Liver (tissue), 9 donors: Measurements from ENCODE around the gene TMEM94. TPM values are rescaled to one million over a fixed set of nuclear protein-coding genes. Genes with fewer than 3 reads are reported as not detected.

Source experiments
- DNase-seq: peaks from one replicate; pipeline ENCODE4 v3.0.0-alpha.2; 2017; ENCODE audit warnings: low spot score
- H3K27ac ChIP-seq, 2 donors: one replicate each; pipeline ENCODE4 v1.7.0; 2013; ENCODE audit warnings: inconsistent platforms in 2 of 2, low read length in 2 of 2, control low read depth in 1 of 2, low read depth in 1 of 2, mild to moderate bottlenecking in 1 of 2
- H3K27me3 ChIP-seq, 4 donors: one replicate each; pipeline versions ENCODE4 v1.6.1 to v1.7.0; 2013; ENCODE audit warnings: low read length in 3 of 4, inconsistent platforms in 1 of 4, mild to moderate bottlenecking in 1 of 4, moderate library complexity in 1 of 4; ENCODE audit not compliant: control insufficient read depth in 4 of 4, insufficient read depth in 4 of 4
- H3K36me3 ChIP-seq, 4 donors: one replicate each; pipeline versions ENCODE4 v1.6.1 to v1.7.0; 2013; ENCODE audit warnings: low read length in 3 of 4, mild to moderate bottlenecking in 3 of 4, low read depth in 1 of 4, moderate library complexity in 1 of 4; ENCODE audit not compliant: control insufficient read depth in 4 of 4, insufficient read depth in 3 of 4
- H3K4me1 ChIP-seq, 4 donors: one replicate each; pipeline versions ENCODE4 v1.6.1 to v1.7.0; 2013; ENCODE audit warnings: low read length in 3 of 4, mild to moderate bottlenecking in 3 of 4, moderate library complexity in 1 of 4; ENCODE audit not compliant: control insufficient read depth in 4 of 4, insufficient read depth in 4 of 4
- H3K4me3 ChIP-seq, 3 donors: one replicate each; pipeline versions ENCODE4 v1.6.1 to v1.7.0; 2013; ENCODE audit warnings: low read length in 3 of 3, control low read depth in 1 of 3, low read depth in 1 of 3, mild to moderate bottlenecking in 1 of 3
- H3K9ac ChIP-seq, 2 donors: one replicate each; pipeline ENCODE4 v1.7.0; 2013; ENCODE audit warnings: low read length in 2 of 2, mild to moderate bottlenecking in 2 of 2, moderate library complexity in 2 of 2, control low read depth in 1 of 2, low read depth in 1 of 2
- H3K9me3 ChIP-seq, 4 donors: one replicate each; pipeline versions ENCODE4 v1.6.1 to v1.7.0; 2013; ENCODE audit warnings: low read length in 3 of 4; ENCODE audit not compliant: control insufficient read depth in 4 of 4
- ATF3 ChIP-seq: IDR thresholded peaks from 2 replicates; pipeline ENCODE4 v1.6.1; 2016; ENCODE audit warnings: antibody characterized with exemption
- EGR1 ChIP-seq, 2 donors: IDR thresholded peaks; 2 replicates each; pipeline ENCODE4 v1.6.1; 2016 to 2018; ENCODE audit warnings: antibody characterized with exemption in 2 of 2, low read depth in 2 of 2
- GABPA ChIP-seq, 2 donors: IDR thresholded peaks in 1 of 2; conservative IDR thresholded peaks in 1 of 2; 2 replicates each; pipeline ENCODE4 v1.6.1; 2016; ENCODE audit warnings: antibody characterized with exemption in 2 of 2, mild to moderate bottlenecking in 1 of 2, moderate library complexity in 1 of 2
- HNF4A ChIP-seq, 2 donors: conservative IDR thresholded peaks; 2 replicates each; pipeline ENCODE4 v1.6.1; 2016; ENCODE audit warnings: antibody characterized with exemption in 2 of 2, mild to moderate bottlenecking in 2 of 2
- HNF4G ChIP-seq: IDR thresholded peaks from 2 replicates; pipeline ENCODE4 v1.6.1; 2016; ENCODE audit warnings: antibody characterized with exemption
- JUND ChIP-seq, 2 donors: IDR thresholded peaks; 2 replicates each; pipeline ENCODE4 v1.6.1; 2016; ENCODE audit warnings: antibody characterized with exemption in 2 of 2
- NR2F2 ChIP-seq: IDR thresholded peaks from 2 replicates; pipeline ENCODE4 v1.6.1; 2016; ENCODE audit warnings: antibody characterized with exemption
- RXRA ChIP-seq, 2 donors: IDR thresholded peaks; 2 replicates each; pipeline ENCODE4 v1.6.1; 2017 to 2018; ENCODE audit warnings: antibody characterized with exemption in 2 of 2, mild to moderate bottlenecking in 1 of 2
- SP1 ChIP-seq: IDR thresholded peaks from 2 replicates; pipeline ENCODE4 v1.6.1; 2018; ENCODE audit warnings: antibody characterized with exemption, mild to moderate bottlenecking
- TAF1 ChIP-seq: conservative IDR thresholded peaks from 2 replicates; pipeline ENCODE4 v1.6.1; 2016; ENCODE audit warnings: antibody characterized with exemption, mild to moderate bottlenecking
- YY1 ChIP-seq: IDR thresholded peaks from 2 replicates; pipeline ENCODE4 v1.6.1; 2016; ENCODE audit warnings: antibody characterized with exemption, mild to moderate bottlenecking
- ZBTB33 ChIP-seq: IDR thresholded peaks from 2 replicates; pipeline ENCODE4 v1.6.1; 2016; ENCODE audit warnings: antibody characterized with exemption
- WGBS: extraction: QIAGEN DNeasy Blood & Tissue Kit; methylation state at CpG from one replicate; pipeline ENCODE4 v1.1.7; 2013; 5-methylcytosine and 5-hydroxymethylcytosine counted together
- polyA plus RNA-seq, 2 donors: library from polyadenylated mRNA; stranded (reverse) in 1 of 2; unstranded in 1 of 2; fragments of 200-250 nt in 1 of 2; fragments of >200 nt in 1 of 2; fragmentation: Nextera tagmentation in 1 of 2; extraction: Ambion mirVana in 1 of 2; gene quantifications; one replicate each; pipeline versions ENCODE4 v1.2.1 to v1.2.3, GENCODE V29; 2013 to 2015
- total RNA-seq, 2 donors: library from RNA; depleted of rRNA; stranded (reverse); fragments of >200 nt; gene quantifications; one replicate each; pipeline ENCODE4 v1.2.3, GENCODE V29; 2014
- TF ChIP-seq, protein P1 (sequence below): IDR thresholded peaks from 2 replicates; pipeline ENCODE4 v1.6.1; 2016; ENCODE audit warnings: antibody characterized with exemption, mild to moderate bottlenecking
- TF ChIP-seq, protein P2 (sequence below): IDR thresholded peaks from 2 replicates; pipeline ENCODE4 v1.6.1; 2016; ENCODE audit warnings: antibody characterized with exemption
- donor health status: healthy.
- donor health status: healthy.
- donor health status: healthy.
- donor health status: healthy.
- donor health status: healthy.

TMEM94 gene
- total and polyA plus RNA-seq, 4 donors, result 15.6 to 31.0 (median 20.1) TPM

DNA sequence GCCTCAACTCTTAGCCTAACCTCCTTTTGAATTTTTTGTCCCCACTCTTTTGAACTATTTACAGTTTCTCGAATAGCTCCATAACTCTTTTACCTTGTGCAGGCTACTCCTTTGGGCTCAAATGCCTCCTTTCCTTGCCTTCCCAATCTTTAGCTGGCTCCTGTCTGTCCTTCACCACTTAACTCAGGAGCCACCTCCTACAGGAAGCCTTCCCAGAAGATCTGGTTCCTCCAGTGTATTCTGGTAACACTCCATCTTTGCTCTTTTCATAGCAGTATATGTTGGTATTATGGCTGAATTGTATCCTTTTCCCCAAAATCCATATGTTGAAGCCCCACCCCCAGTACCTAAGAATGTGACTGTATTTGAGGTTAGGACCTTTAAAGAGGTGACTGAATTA is 41.9 kb upstream of the TMEM94 start (continued):
- TF ChIP-seq, protein P1, sequence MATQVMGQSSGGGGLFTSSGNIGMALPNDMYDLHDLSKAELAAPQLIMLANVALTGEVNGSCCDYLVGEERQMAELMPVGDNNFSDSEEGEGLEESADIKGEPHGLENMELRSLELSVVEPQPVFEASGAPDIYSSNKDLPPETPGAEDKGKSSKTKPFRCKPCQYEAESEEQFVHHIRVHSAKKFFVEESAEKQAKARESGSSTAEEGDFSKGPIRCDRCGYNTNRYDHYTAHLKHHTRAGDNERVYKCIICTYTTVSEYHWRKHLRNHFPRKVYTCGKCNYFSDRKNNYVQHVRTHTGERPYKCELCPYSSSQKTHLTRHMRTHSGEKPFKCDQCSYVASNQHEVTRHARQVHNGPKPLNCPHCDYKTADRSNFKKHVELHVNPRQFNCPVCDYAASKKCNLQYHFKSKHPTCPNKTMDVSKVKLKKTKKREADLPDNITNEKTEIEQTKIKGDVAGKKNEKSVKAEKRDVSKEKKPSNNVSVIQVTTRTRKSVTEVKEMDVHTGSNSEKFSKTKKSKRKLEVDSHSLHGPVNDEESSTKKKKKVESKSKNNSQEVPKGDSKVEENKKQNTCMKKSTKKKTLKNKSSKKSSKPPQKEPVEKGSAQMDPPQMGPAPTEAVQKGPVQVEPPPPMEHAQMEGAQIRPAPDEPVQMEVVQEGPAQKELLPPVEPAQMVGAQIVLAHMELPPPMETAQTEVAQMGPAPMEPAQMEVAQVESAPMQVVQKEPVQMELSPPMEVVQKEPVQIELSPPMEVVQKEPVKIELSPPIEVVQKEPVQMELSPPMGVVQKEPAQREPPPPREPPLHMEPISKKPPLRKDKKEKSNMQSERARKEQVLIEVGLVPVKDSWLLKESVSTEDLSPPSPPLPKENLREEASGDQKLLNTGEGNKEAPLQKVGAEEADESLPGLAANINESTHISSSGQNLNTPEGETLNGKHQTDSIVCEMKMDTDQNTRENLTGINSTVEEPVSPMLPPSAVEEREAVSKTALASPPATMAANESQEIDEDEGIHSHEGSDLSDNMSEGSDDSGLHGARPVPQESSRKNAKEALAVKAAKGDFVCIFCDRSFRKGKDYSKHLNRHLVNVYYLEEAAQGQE, result no peak
- TF ChIP-seq SP1 (no peak), GABPA (IDR thresholded peaks at IDR 0.05 in 1 of 2, conservative IDR thresholded peaks at IDR 0.05 in 1 of 2) (no peak), HNF4G (no peak), YY1 (no peak), EGR1 (IDR thresholded peaks at IDR 0.05; ENCODE audit: low read depth in 2 of 2) (no peak), TAF1 (no peak), HNF4A (conservative IDR thresholded peaks at IDR 0.05) (no peak), ATF3 (no peak), RXRA (IDR thresholded peaks at IDR 0.05) (no peak), NR2F2 (no peak)
- TF ChIP-seq, protein P2, sequence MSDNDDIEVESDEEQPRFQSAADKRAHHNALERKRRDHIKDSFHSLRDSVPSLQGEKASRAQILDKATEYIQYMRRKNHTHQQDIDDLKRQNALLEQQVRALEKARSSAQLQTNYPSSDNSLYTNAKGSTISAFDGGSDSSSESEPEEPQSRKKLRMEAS, result no peak

DNA sequence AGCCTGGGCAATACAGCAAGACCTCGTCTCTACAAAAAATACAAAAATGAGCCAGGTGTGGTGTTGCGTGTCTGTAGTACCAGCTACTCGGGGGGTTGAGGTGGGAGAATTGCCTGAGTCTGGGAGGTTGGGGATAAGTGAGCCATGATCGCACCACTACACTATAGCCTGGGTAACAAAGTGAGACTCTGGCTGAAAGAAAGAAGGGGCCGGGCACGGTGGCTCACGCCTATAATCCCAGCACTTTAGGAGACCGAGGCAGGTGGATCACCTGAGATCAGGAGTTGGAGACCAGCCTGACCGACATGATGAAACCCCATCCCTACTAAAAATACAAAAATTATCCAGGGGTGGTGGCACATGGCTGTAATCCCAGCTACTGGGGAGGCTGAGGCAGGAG is 40.4 kb upstream of the TMEM94 start:
- no peak overlapping the region for H3K4me3 ChIP-seq
- peaks cover 0 to 6% (median 3%) of the 10 kb centered on the region in 4 donors for H3K4me1 ChIP-seq
- TF ChIP-seq NR2F2 (no peak), TAF1 (no peak), JUND (IDR thresholded peaks at IDR 0.05) (no peak)
- no peak overlapping the region for H3K27ac ChIP-seq
- DNase-seq, result no peak
- no peak overlapping the region for H3K9ac ChIP-seq
- no peaks in the 10 kb centered on the region for H3K27me3 ChIP-seq
- H3K36me3 ChIP-seq, result no peaks in the 10 kb centered on the region
- no peaks in the 10 kb centered on the region for H3K9me3 ChIP-seq
- WGBS, result 93% methylated on average over 9 of the region's 9 CpGs

DNA sequence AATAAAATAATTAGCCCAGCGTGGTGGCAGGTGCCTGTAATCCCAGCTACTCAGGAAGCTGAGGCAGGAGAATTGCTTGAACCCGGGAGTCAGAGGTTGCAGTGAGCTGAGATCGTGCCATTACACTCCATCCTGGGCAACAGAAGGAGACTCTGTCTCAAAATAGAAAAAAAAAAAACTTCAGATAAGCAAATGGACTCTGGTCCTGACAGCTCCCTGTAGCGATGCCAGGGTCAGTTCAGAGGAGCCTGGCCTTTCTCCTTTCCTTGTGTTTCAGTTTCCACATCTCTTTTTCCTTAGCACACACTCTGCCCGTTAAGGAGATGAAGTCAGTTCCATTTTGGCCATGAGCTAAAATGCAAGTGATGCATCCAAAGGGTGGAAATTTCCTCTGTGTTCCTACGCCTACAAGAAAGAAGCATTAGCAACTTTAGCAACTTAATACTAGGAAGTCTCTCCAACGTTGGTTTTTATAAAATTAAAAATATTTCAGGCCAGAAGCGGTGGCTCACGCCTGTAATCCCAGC is 39.3 kb upstream of the TMEM94 start:
- Histone ChIP-seq H3K27ac (no peak overlapping the region), H3K9ac (no peak overlapping the region)
- WGBS, result 48% methylated on average over 9 of the region's 9 CpGs

More for the DNA sequence above, 39.3 kb upstream of the TMEM94 start:
- H3K4me3 ChIP-seq, result no peak overlapping the region
- DNase-seq, result no peak
- H3K4me1 ChIP-seq, result peaks cover 0 to 6% (median 3%) of the 10 kb centered on the region in 4 donors
- TF ChIP-seq NR2F2 (peak; percentile 80), ZBTB33 (no peak)
- no peaks in the 10 kb centered on the region for H3K9me3 ChIP-seq
- no peaks in the 10 kb centered on the region for H3K27me3 ChIP-seq
- no peaks in the 10 kb centered on the region for H3K36me3 ChIP-seq
